Liver (tissue), 9 donors: ENCODE data around the gene PLXDC1. TPM values are rescaled to one million over a fixed set of nuclear protein-coding genes. Genes with fewer than 3 reads are reported as not detected.

ENCODE experiments used
- DNase-seq: peaks from one replicate; pipeline ENCODE4 v3.0.0-alpha.2; 2017; ENCODE audit warnings: low spot score
- H3K27ac ChIP-seq, 2 donors: one replicate each; pipeline ENCODE4 v1.7.0; 2013; ENCODE audit warnings: inconsistent platforms in 2 of 2, low read length in 2 of 2, control low read depth in 1 of 2, low read depth in 1 of 2, mild to moderate bottlenecking in 1 of 2
- H3K27me3 ChIP-seq, 4 donors: one replicate each; pipeline versions ENCODE4 v1.6.1 to v1.7.0; 2013; ENCODE audit warnings: low read length in 3 of 4, inconsistent platforms in 1 of 4, mild to moderate bottlenecking in 1 of 4, moderate library complexity in 1 of 4; ENCODE audit not compliant: control insufficient read depth in 4 of 4, insufficient read depth in 4 of 4
- H3K36me3 ChIP-seq, 4 donors: one replicate each; pipeline versions ENCODE4 v1.6.1 to v1.7.0; 2013; ENCODE audit warnings: low read length in 3 of 4, mild to moderate bottlenecking in 3 of 4, low read depth in 1 of 4, moderate library complexity in 1 of 4; ENCODE audit not compliant: control insufficient read depth in 4 of 4, insufficient read depth in 3 of 4
- H3K4me1 ChIP-seq, 4 donors: one replicate each; pipeline versions ENCODE4 v1.6.1 to v1.7.0; 2013; ENCODE audit warnings: low read length in 3 of 4, mild to moderate bottlenecking in 3 of 4, moderate library complexity in 1 of 4; ENCODE audit not compliant: control insufficient read depth in 4 of 4, insufficient read depth in 4 of 4
- H3K4me3 ChIP-seq, 3 donors: one replicate each; pipeline versions ENCODE4 v1.6.1 to v1.7.0; 2013; ENCODE audit warnings: low read length in 3 of 3, control low read depth in 1 of 3, low read depth in 1 of 3, mild to moderate bottlenecking in 1 of 3
- H3K9ac ChIP-seq, 2 donors: one replicate each; pipeline ENCODE4 v1.7.0; 2013; ENCODE audit warnings: low read length in 2 of 2, mild to moderate bottlenecking in 2 of 2, moderate library complexity in 2 of 2, control low read depth in 1 of 2, low read depth in 1 of 2
- H3K9me3 ChIP-seq, 4 donors: one replicate each; pipeline versions ENCODE4 v1.6.1 to v1.7.0; 2013; ENCODE audit warnings: low read length in 3 of 4; ENCODE audit not compliant: control insufficient read depth in 4 of 4
- EGR1 ChIP-seq, 2 donors: IDR thresholded peaks; 2 replicates each; pipeline ENCODE4 v1.6.1; 2016 to 2018; ENCODE audit warnings: antibody characterized with exemption in 2 of 2, low read depth in 2 of 2
- FOXA1 ChIP-seq: IDR thresholded peaks from 2 replicates; pipeline ENCODE4 v1.6.1; 2016; ENCODE audit warnings: antibody characterized with exemption
- FOXA2 ChIP-seq: IDR thresholded peaks from 2 replicates; pipeline ENCODE4 v1.6.1; 2016; ENCODE audit warnings: antibody characterized with exemption
- GABPA ChIP-seq, 2 donors: IDR thresholded peaks in 1 of 2; conservative IDR thresholded peaks in 1 of 2; 2 replicates each; pipeline ENCODE4 v1.6.1; 2016; ENCODE audit warnings: antibody characterized with exemption in 2 of 2, mild to moderate bottlenecking in 1 of 2, moderate library complexity in 1 of 2
- HNF4G ChIP-seq: IDR thresholded peaks from 2 replicates; pipeline ENCODE4 v1.6.1; 2016; ENCODE audit warnings: antibody characterized with exemption
- JUND ChIP-seq, 2 donors: IDR thresholded peaks; 2 replicates each; pipeline ENCODE4 v1.6.1; 2016; ENCODE audit warnings: antibody characterized with exemption in 2 of 2
- MAX ChIP-seq: IDR thresholded peaks from 2 replicates; pipeline ENCODE4 v1.6.1; 2016; ENCODE audit warnings: antibody characterized with exemption
- NR2F2 ChIP-seq: IDR thresholded peaks from 2 replicates; pipeline ENCODE4 v1.6.1; 2016; ENCODE audit warnings: antibody characterized with exemption
- RXRA ChIP-seq, 2 donors: IDR thresholded peaks; 2 replicates each; pipeline ENCODE4 v1.6.1; 2017 to 2018; ENCODE audit warnings: antibody characterized with exemption in 2 of 2, mild to moderate bottlenecking in 1 of 2
- TAF1 ChIP-seq: conservative IDR thresholded peaks from 2 replicates; pipeline ENCODE4 v1.6.1; 2016; ENCODE audit warnings: antibody characterized with exemption, mild to moderate bottlenecking
- YY1 ChIP-seq: IDR thresholded peaks from 2 replicates; pipeline ENCODE4 v1.6.1; 2016; ENCODE audit warnings: antibody characterized with exemption, mild to moderate bottlenecking
- ZBTB33 ChIP-seq: IDR thresholded peaks from 2 replicates; pipeline ENCODE4 v1.6.1; 2016; ENCODE audit warnings: antibody characterized with exemption
- WGBS: extraction: QIAGEN DNeasy Blood & Tissue Kit; methylation state at CpG from one replicate; pipeline ENCODE4 v1.1.7; 2013; 5-methylcytosine and 5-hydroxymethylcytosine counted together
- polyA plus RNA-seq, 2 donors: library from polyadenylated mRNA; stranded (reverse) in 1 of 2; unstranded in 1 of 2; fragments of 200-250 nt in 1 of 2; fragments of >200 nt in 1 of 2; fragmentation: Nextera tagmentation in 1 of 2; extraction: Ambion mirVana in 1 of 2; gene quantifications; one replicate each; pipeline versions ENCODE4 v1.2.1 to v1.2.3, GENCODE V29; 2013 to 2015
- total RNA-seq, 2 donors: library from RNA; depleted of rRNA; stranded (reverse); fragments of >200 nt; gene quantifications; one replicate each; pipeline ENCODE4 v1.2.3, GENCODE V29; 2014
- TF ChIP-seq, protein P1 (sequence below): fragments of 150-350 bp; IDR thresholded peaks from 2 replicates; pipeline ENCODE4 v1.5.1; 2017; ENCODE audit warnings: improper control_type of control experiment, low read depth, low read length; ENCODE audit not compliant: missing input control
- donor health status: healthy.
- donor health status: healthy.
- donor health status: healthy.
- donor health status: healthy.
- donor health status: healthy.

Gene PLXDC1
- total and polyA plus RNA-seq, 4 donors: 0.14 to 0.84 (median 0.30) TPM

GRCh38 chr17:39167476-39167875 is 16.0 kb upstream of the PLXDC1 start:
- Histone ChIP-seq H3K27me3 (peaks cover 0 to 3% (median 1%) of the 10 kb centered on the region in 4 donors), H3K36me3 (no peaks in the 10 kb centered on the region), H3K9me3 (no peaks in the 10 kb centered on the region), H3K4me3 (no peak overlapping the region), H3K4me1 (peaks cover 5 to 9% (median 6%) of the 10 kb centered on the region in 4 donors), H3K27ac (no peak overlapping the region), H3K9ac (no peak overlapping the region)
- no peak for DNase-seq
- TF ChIP-seq, protein P1, sequence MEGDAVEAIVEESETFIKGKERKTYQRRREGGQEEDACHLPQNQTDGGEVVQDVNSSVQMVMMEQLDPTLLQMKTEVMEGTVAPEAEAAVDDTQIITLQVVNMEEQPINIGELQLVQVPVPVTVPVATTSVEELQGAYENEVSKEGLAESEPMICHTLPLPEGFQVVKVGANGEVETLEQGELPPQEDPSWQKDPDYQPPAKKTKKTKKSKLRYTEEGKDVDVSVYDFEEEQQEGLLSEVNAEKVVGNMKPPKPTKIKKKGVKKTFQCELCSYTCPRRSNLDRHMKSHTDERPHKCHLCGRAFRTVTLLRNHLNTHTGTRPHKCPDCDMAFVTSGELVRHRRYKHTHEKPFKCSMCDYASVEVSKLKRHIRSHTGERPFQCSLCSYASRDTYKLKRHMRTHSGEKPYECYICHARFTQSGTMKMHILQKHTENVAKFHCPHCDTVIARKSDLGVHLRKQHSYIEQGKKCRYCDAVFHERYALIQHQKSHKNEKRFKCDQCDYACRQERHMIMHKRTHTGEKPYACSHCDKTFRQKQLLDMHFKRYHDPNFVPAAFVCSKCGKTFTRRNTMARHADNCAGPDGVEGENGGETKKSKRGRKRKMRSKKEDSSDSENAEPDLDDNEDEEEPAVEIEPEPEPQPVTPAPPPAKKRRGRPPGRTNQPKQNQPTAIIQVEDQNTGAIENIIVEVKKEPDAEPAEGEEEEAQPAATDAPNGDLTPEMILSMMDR: no peak
- TF ChIP-seq FOXA1: no peak
- TF ChIP-seq FOXA2: no peak
- no peak for TF ChIP-seq YY1
- TF ChIP-seq NR2F2: no peak
- TF ChIP-seq EGR1 (IDR thresholded peaks at IDR 0.05; ENCODE audit: low read depth in 2 of 2): no peak
- TF ChIP-seq MAX: no peak
- 51% methylated on average over 2 of the region's 2 CpGs for WGBS

DNA sequence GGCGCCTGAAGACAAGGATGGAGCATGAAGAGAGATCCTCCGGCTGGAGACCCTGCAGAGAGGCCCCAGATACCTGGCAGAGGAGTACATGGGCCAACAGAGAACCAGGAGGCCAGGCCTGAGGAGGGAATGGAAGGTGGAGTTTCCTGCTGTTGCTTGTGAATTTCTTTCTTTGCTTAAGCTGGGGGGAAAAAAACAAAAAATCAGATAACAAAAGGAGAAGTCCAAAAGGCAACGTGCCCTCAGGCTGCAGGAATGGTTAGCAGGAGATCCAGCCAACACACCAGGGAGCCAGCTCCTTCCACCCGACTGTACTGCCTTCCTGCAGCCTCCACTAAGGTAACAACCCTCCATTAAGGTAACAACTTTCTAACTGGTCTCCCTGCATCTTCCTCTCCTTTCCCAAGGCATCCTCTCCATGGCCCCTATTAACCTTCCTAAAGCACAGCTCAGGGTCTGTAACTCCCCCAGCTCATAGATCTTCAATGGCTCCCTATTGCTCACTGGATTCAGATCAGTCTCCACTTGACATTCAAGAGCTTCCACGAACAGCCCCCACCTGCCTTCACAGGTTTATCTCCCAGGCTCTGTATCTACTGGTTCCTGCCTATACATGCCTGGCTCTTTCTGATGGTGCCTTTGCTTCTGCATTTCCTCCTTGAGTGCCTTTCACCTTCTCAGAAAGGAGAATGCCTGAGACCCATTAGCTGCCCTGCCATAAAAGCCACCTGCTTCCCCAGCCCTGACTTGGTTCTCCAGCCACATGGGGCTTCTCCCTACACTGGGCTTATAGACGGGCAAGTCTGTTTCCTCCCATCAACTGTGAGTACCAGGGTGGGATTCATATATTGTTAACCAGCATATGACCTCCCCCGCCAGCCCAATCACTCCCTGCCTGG is 15.2 kb upstream of the PLXDC1 start:
- no peak overlapping the region for H3K4me3 ChIP-seq
- peaks cover 0 to 3% (median 1%) of the 10 kb centered on the region in 4 donors for H3K27me3 ChIP-seq
- no peak for DNase-seq
- H3K27ac ChIP-seq: no peak overlapping the region
- TF ChIP-seq RXRA (IDR thresholded peaks at IDR 0.05) (no peak), JUND (IDR thresholded peaks at IDR 0.05) (no peak), GABPA (IDR thresholded peaks at IDR 0.05 in 1 of 2, conservative IDR thresholded peaks at IDR 0.05 in 1 of 2) (no peak), HNF4G (no peak), TAF1 (no peak), NR2F2 (no peak), YY1 (no peak), MAX (no peak), ZBTB33 (no peak)
- TF ChIP-seq, protein P1: no peak
- peaks cover 5 to 9% (median 6%) of the 10 kb centered on the region in 4 donors for H3K4me1 ChIP-seq
- no peaks in the 10 kb centered on the region for H3K36me3 ChIP-seq
- H3K9me3 ChIP-seq: no peaks in the 10 kb centered on the region
- 67% methylated on average over 7 of the region's 7 CpGs for WGBS
- no peak overlapping the region for H3K9ac ChIP-seq
